CD4-positive, alpha-beta T cell treated with Interleukin-12 subunit alpha and Interleukin-12 subunit beta, for 1 hour (primary cell): ENCODE results near the gene LRRC39.
A peak's percentile ranks its signal among the peaks of the same experiment; 100 is the strongest.

Source experiments
- DNase-seq: peaks from one replicate; pipeline ENCODE4 v3.0.0-alpha.2; 2020

LRRC39 gene

GRCh38 chr1:100146958-100147357, 31.1 kb downstream of the LRRC39 start:
- no peak for DNase-seq

GRCh38 chr1:100145116-100145515, 32.9 kb downstream of the LRRC39 start:
- DNase-seq = no peak

GRCh38 chr1:100142343-100142742, 35.7 kb downstream of the LRRC39 start:
- no peak for DNase-seq

GRCh38 chr1:100141192-100141591, 36.9 kb downstream of the LRRC39 start:
- no peak for DNase-seq

- no peak for DNase-seq
These were observed 40.5 kb downstream of the LRRC39 start for GRCh38 chr1:100137602-100138001.

- DNase-seq = no peak
These were observed 43.2 kb downstream of the LRRC39 start for GRCh38 chr1:100134872-100135271.

GRCh38 chr1:100132566-100133477, 45.2 kb downstream of the LRRC39 start, which contains the start of the genes SASS6 and TRMT13:
Gene SASS6, minus strand, starts transcription at chr1:100132930. Its CDS starts 116 bp downstream, at chr1:100132814.
Gene TRMT13, plus strand, starts transcription at chr1:100133163. Its CDS starts 6 bp downstream, at chr1:100133169.
- DNase-seq = peak; percentile 96

GRCh38 chr1:100131623-100132022, 46.4 kb downstream of the LRRC39 start:
- no peak for DNase-seq

GRCh38 chr1:100130552-100131077, 47.4 kb downstream of the LRRC39 start:
- DNase-seq = no peak

- DNase-seq = no peak
These were observed 50.8 kb downstream of the LRRC39 start for GRCh38 chr1:100127226-100127625.

- DNase-seq = no peak
These were observed 55.9 kb downstream of the LRRC39 start for GRCh38 chr1:100122177-100122576.

- DNase-seq = no peak
These were observed 62.5 kb downstream of the LRRC39 start for GRCh38 chr1:100115524-100115923.

- no peak for DNase-seq
These were observed 68.4 kb downstream of the LRRC39 start for GRCh38 chr1:100109554-100110066.

GRCh38 chr1:100107696-100108095, 70.4 kb downstream of the LRRC39 start:
- no peak for DNase-seq

- DNase-seq = no peak
These were observed 76.5 kb downstream of the LRRC39 start for GRCh38 chr1:100101564-100101963.

GRCh38 chr1:100100202-100100601, 77.9 kb downstream of the LRRC39 start:
- no peak for DNase-seq
